Ramos (cell line): ENCODE measurements around the gene CEP104.
"Not testable (repeated sequence)": the region's sequence is repeated elsewhere in the genome, so short reads cannot be mapped to it uniquely, and the experiment has no call there.

Experiments used
- in situ Hi-C: fragments of 300-500 bp; cut with MboI; formaldehyde crosslinking; loops from one replicate; pipeline ENCODE4 v1.14.3; 2022; ENCODE audit warnings: low sequenced_read_pairs; ENCODE audit not compliant: unreplicated experiment

CEP104 gene

GRCh38 chr1:3836421-3836820 lies 20.6 kb downstream of the CEP104 start:
- in situ Hi-C loops: no loop called here

GRCh38 chr1:3834701-3835100 lies 22.3 kb downstream of the CEP104 start:
- in situ Hi-C loops: no loop called here

- in situ Hi-C loops: no loop called here
Measured at GRCh38 chr1:3831689-3832088, 25.3 kb downstream of the CEP104 start.

GRCh38 chr1:3828391-3828790 lies 28.6 kb downstream of the CEP104 start:
- in situ Hi-C loops: no loop called here

- in situ Hi-C loops: no loop called here
Measured at GRCh38 chr1:3827813-3828307, 29.2 kb downstream of the CEP104 start.

- in situ Hi-C loops: no loop called here
Measured at GRCh38 chr1:3825356-3825755, 31.7 kb downstream of the CEP104 start.

GRCh38 chr1:3824650-3825049 lies 32.4 kb downstream of the CEP104 start:
- in situ Hi-C loops: no loop called here

GRCh38 chr1:3822421-3822820 lies 34.6 kb downstream of the CEP104 start:
- in situ Hi-C loops: no loop called here

GRCh38 chr1:3821908-3822307 lies 35.1 kb downstream of the CEP104 start:
- in situ Hi-C loops: no loop called here

- in situ Hi-C loops: no loop called here
Measured at GRCh38 chr1:3821447-3821846, 35.6 kb downstream of the CEP104 start.

GRCh38 chr1:3821004-3821403 lies 36.0 kb downstream of the CEP104 start:
- in situ Hi-C loops: no loop called here

GRCh38 chr1:3820316-3820715 lies 36.7 kb downstream of the CEP104 start:
- in situ Hi-C loops: no loop called here

GRCh38 chr1:3819771-3820200 lies 37.2 kb downstream of the CEP104 start:
- in situ Hi-C loops: no loop called here

- in situ Hi-C loops: no loop called here
Measured at GRCh38 chr1:3817821-3818597, 39.0 kb downstream of the CEP104 start.

- in situ Hi-C loops: no loop called here
Measured at GRCh38 chr1:3817138-3817740, 39.8 kb downstream of the CEP104 start.

GRCh38 chr1:3816331-3817137 lies 40.5 kb downstream of the CEP104 start:
- in situ Hi-C loops: no loop called here

GRCh38 chr1:3814771-3815561 lies 42.0 kb downstream of the CEP104 start:
- in situ Hi-C loops: no loop called here

GRCh38 chr1:3814065-3814464 lies 42.9 kb downstream of the CEP104 start:
- in situ Hi-C loops: no loop called here

- in situ Hi-C loops: no loop called here
Measured at GRCh38 chr1:3811595-3811911, 45.5 kb downstream of the CEP104 start.

GRCh38 chr1:3810149-3810761 lies 46.8 kb downstream of the CEP104 start:
- in situ Hi-C loops: not testable (repeated sequence)
